Gastroesophageal sphincter (tissue), 4 donors: Measurements from ENCODE around the gene PRLHR. TPM values are rescaled to one million over a fixed set of nuclear protein-coding genes. Genes with fewer than 3 reads are reported as not detected.

ENCODE experiments used
- ATAC-seq: fragments of 150-250 bp; one replicate; pipeline ENCODE4 v1.9.1; 2016; ENCODE audit warnings: mild to moderate bottlenecking, moderate library complexity
- H3K27ac ChIP-seq, 4 donors: fragments of 200-600 bp; sonication (generic) in 3 of 4; 1 replicate in 3 of 4; 2 replicates in 1 of 4; pipeline ENCODE4 v1.5.1; 2016 to 2019
- H3K27me3 ChIP-seq: fragments of 200-600 bp; sonication (generic); one replicate; pipeline ENCODE4 v1.5.1; 2019
- H3K36me3 ChIP-seq, 2 donors: fragments of 200-600 bp; sonication (generic); one replicate each; pipeline ENCODE4 v1.5.1; 2019; ENCODE audit warnings: control low read depth in 1 of 2
- H3K4me1 ChIP-seq, 3 donors: fragments of 200-600 bp; sonication (generic); 1 replicate in 2 of 3; 2 replicates in 1 of 3; pipeline ENCODE4 v1.5.1; 2016 to 2019; ENCODE audit warnings: control low read depth in 2 of 3
- H3K4me3 ChIP-seq, 2 donors: fragments of 200-600 bp; sonication (generic); one replicate each; pipeline ENCODE4 v1.5.1; 2019; ENCODE audit warnings: mild to moderate bottlenecking in 1 of 2, moderate library complexity in 1 of 2
- H3K9me3 ChIP-seq, 3 donors: fragments of 200-600 bp; sonication (generic); one replicate each; pipeline ENCODE4 v1.5.1; 2017 to 2019; ENCODE audit warnings: control low read depth in 2 of 3
- CTCF ChIP-seq, 4 experiments: fragments of 200-600 bp in 2 of 4; fragments of 450-650 bp in 2 of 4; sonication (generic) in 1 of 4; IDR thresholded peaks; one replicate each; pipeline ENCODE4 v1.5.1; 2017 to 2019; ENCODE audit warnings: antibody characterized with exemption in 4 of 4, mild to moderate bottlenecking in 2 of 4, moderate library complexity in 2 of 4
- EP300 ChIP-seq: sonication (generic); formaldehyde crosslinking; IDR thresholded peaks from one replicate; pipeline ENCODE4 v1.6.1; 2017; ENCODE audit warnings: antibody characterized with exemption, mild to moderate bottlenecking
- POLR2A ChIP-seq, 2 donors: fragments of 450-650 bp; IDR thresholded peaks; one replicate each; pipeline ENCODE4 v1.6.1; 2017; ENCODE audit warnings: antibody characterized with exemption in 2 of 2, mild to moderate bottlenecking in 2 of 2, moderate library complexity in 1 of 2
- POLR2AphosphoS5 ChIP-seq: sonication (generic); formaldehyde crosslinking; IDR thresholded peaks from one replicate; pipeline ENCODE4 v1.6.1; 2017; ENCODE audit warnings: antibody characterized with exemption
- WGBS, 2 donors: methylation state at CpG; one replicate each; pipeline ENCODE4 v1.1.5; 2018; ENCODE audit warnings: low coverage in 1 of 2; 5-methylcytosine and 5-hydroxymethylcytosine counted together
- total RNA-seq, 4 donors: library from RNA; depleted of rRNA; stranded (reverse); fragments of >200 nt; gene quantifications; one replicate each; pipeline ENCODE4 v1.1.0, GENCODE V29; 2016

Gene PRLHR
- total RNA-seq, 4 donors from 2014 or later: 0.12 to 0.35 (median 0.13) TPM; not detected in 1

DNA sequence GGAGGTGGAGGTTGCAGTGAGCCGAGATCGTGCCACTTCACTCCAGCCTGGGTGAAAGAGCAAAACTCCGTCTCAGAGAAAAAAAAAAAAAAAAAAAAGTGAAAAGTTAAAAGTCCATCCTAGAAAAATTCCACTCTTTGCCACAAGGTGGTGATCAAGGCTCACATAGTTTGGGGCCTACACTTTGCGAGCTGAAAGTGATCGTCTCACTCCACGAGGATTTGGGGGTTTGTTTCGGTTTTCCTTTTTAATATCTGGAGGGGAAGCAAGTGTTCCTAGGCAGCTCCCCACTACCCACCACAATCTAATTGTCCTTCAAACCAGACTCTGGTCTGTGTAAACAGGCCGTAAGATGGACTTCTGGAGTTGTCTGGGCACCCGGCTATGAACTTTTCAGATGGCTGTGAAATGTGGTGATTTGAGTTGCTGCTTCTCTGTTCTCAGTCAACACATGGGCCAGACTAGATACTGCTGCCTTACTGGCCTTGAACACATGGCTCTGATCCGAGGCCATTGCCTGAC, 27.1 kb downstream of the PRLHR start:
- 0 to 14% methylated on average over 5 to 9 of the region's 10 CpGs for WGBS, 2 donors
- H3K27me3 ChIP-seq: no peaks in the 10 kb centered on the region
- no peaks in the 10 kb centered on the region for H3K9me3 ChIP-seq
- H3K4me1 ChIP-seq: peaks cover 11 to 55% (median 20%) of the 10 kb centered on the region in 3 donors
- H3K27ac ChIP-seq: peak overlapping the region in 1 of 4 donors; percentile 82
- peak; percentile 85 to 93 (median 90) for TF ChIP-seq CTCF (IDR thresholded peaks at IDR 0.05)
- TF ChIP-seq EP300: no peak
- TF ChIP-seq POLR2AphosphoS5: no peak
- no peak for TF ChIP-seq POLR2A (IDR thresholded peaks at IDR 0.05)
- no peaks in the 10 kb centered on the region for H3K36me3 ChIP-seq
- no peak overlapping the region for H3K4me3 ChIP-seq
- no peak for ATAC-seq

- no peak overlapping the region for H3K27ac ChIP-seq
- TF ChIP-seq EP300 (no peak), POLR2A (IDR thresholded peaks at IDR 0.05) (no peak), CTCF (IDR thresholded peaks at IDR 0.05) (no peak)
- no peak for ATAC-seq
- WGBS, 2 donors: 76% methylated on average over 2 of the region's 11 CpGs; no CpG with 5 or more reads in 1 of the 2 donors
- no peaks in the 10 kb centered on the region for H3K36me3 ChIP-seq
- H3K27me3 ChIP-seq: no peaks in the 10 kb centered on the region
- H3K4me3 ChIP-seq: no peak overlapping the region
- H3K4me1 ChIP-seq: peaks cover 11 to 55% (median 20%) of the 10 kb centered on the region in 3 donors
- H3K9me3 ChIP-seq: peaks cover 0 to 3% (median 0%) of the 10 kb centered on the region in 3 donors
Measured at GRCh38 chr10:118567701-118568248, 27.7 kb downstream of the PRLHR start.

DNA sequence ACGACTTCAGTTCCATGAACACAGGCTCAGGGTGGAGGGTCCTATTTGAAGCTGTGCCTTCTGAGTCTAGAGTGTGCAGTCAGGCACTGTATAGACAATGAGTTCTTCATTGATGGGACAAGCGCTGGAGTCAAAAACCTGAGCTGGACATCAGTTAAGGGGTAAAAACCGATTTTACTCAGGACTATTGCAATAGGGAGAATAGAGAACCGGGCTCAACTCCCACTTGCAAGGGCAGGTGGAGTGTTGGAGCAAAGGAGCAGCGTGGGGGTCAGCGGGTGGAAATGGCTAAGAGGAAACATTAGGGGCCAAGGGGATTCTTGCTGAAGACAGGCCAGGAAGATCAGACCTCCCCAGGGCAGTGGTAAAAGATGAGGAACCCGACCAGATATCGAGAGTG, 28.5 kb downstream of the PRLHR start:
- no peaks in the 10 kb centered on the region for H3K27me3 ChIP-seq
- H3K27ac ChIP-seq: no peak overlapping the region
- peaks cover 11 to 49% (median 20%) of the 10 kb centered on the region in 3 donors for H3K4me1 ChIP-seq
- ATAC-seq: no peak
- peaks cover 0 to 11% (median 0%) of the 10 kb centered on the region in 3 donors for H3K9me3 ChIP-seq
- TF ChIP-seq POLR2A (IDR thresholded peaks at IDR 0.05) (no peak), EP300 (no peak), CTCF (IDR thresholded peaks at IDR 0.05) (no peak), POLR2AphosphoS5 (no peak)
- 80 to 86% methylated on average over 1 to 5 of the region's 8 CpGs for WGBS, 2 donors
- H3K36me3 ChIP-seq: no peaks in the 10 kb centered on the region
- no peak overlapping the region for H3K4me3 ChIP-seq

- Histone ChIP-seq H3K9me3 (peaks cover 0 to 21% (median 0%) of the 10 kb centered on the region in 3 donors), H3K4me3 (no peak overlapping the region), H3K27me3 (no peaks in the 10 kb centered on the region), H3K36me3 (no peaks in the 10 kb centered on the region), H3K4me1 (peaks cover 7 to 35% (median 13%) of the 10 kb centered on the region in 3 donors), H3K27ac (no peak overlapping the region)
- 85 to 92% methylated on average over 4 of the region's 12 CpGs for WGBS, 2 donors
- TF ChIP-seq POLR2AphosphoS5 (no peak), CTCF (IDR thresholded peaks at IDR 0.05) (no peak), POLR2A (IDR thresholded peaks at IDR 0.05) (no peak), EP300 (no peak)
- no peak for ATAC-seq
Measured at GRCh38 chr10:118565301-118566075, 30.0 kb downstream of the PRLHR start.
